ENCODE data around the gene ARSG.
"Not testable (repeated sequence)": the region's sequence is repeated elsewhere in the genome, so short reads cannot be mapped to it uniquely, and the experiment has no call there.

The ARSG gene

GRCh38 chr17:68399638-68400403, 108.5 kb downstream of the ARSG start:
- no peaks in the 10 kb centered on the region for H3K9me3 ChIP-seq (ENCODE audit: control insufficient read depth, insufficient read depth, low read length)
- peaks cover 9% of the 10 kb centered on the region; the same call in 1 of the 2 replicates for H3K4me1 ChIP-seq (ENCODE audit: control insufficient read depth, insufficient read depth, low read length)
- H3K9ac ChIP-seq (ENCODE audit: low read depth, low read length) = no peak overlapping the region
- H3K4me3 ChIP-seq (ENCODE audit: low read depth, low read length) = no peak overlapping the region
- H3K36me3 ChIP-seq (ENCODE audit: control insufficient read depth, insufficient read depth, low read length) = no peaks in the 10 kb centered on the region
- H3K27ac ChIP-seq (ENCODE audit: low read depth, low read length) = no peak overlapping the region
- no peaks in the 10 kb centered on the region for H3K27me3 ChIP-seq (ENCODE audit: control insufficient read depth, insufficient read depth, low read length)

- H3K27ac ChIP-seq (ENCODE audit: low read depth, low read length) = no peak overlapping the region
- no peak overlapping the region for H3K4me3 ChIP-seq (ENCODE audit: low read depth, low read length)
- peaks cover 9% of the 10 kb centered on the region; the same call in 1 of the 2 replicates for H3K4me1 ChIP-seq (ENCODE audit: control insufficient read depth, insufficient read depth, low read length)
- no peaks in the 10 kb centered on the region for H3K27me3 ChIP-seq (ENCODE audit: control insufficient read depth, insufficient read depth, low read length)
- H3K9ac ChIP-seq (ENCODE audit: low read depth, low read length) = no peak overlapping the region
- no peaks in the 10 kb centered on the region for H3K9me3 ChIP-seq (ENCODE audit: control insufficient read depth, insufficient read depth, low read length)
- H3K36me3 ChIP-seq (ENCODE audit: control insufficient read depth, insufficient read depth, low read length) = no peaks in the 10 kb centered on the region
Observed at GRCh38 chr17:68400404-68400735, 109.1 kb downstream of the ARSG start.

- no peak overlapping the region for H3K27ac ChIP-seq (ENCODE audit: low read depth, low read length)
- no peak overlapping the region for H3K4me3 ChIP-seq (ENCODE audit: low read depth, low read length)
- no peaks in the 10 kb centered on the region for H3K9me3 ChIP-seq (ENCODE audit: control insufficient read depth, insufficient read depth, low read length)
- no peaks in the 10 kb centered on the region for H3K36me3 ChIP-seq (ENCODE audit: control insufficient read depth, insufficient read depth, low read length)
- H3K9ac ChIP-seq (ENCODE audit: low read depth, low read length) = no peak overlapping the region
- peaks cover 9% of the 10 kb centered on the region; the same call in 1 of the 2 replicates for H3K4me1 ChIP-seq (ENCODE audit: control insufficient read depth, insufficient read depth, low read length)
- H3K27me3 ChIP-seq (ENCODE audit: control insufficient read depth, insufficient read depth, low read length) = no peaks in the 10 kb centered on the region
Observed at GRCh38 chr17:68401288-68401687, 110.0 kb downstream of the ARSG start.

- Histone ChIP-seq H3K27me3 (ENCODE audit: control insufficient read depth, insufficient read depth, low read length) (no peaks in the 10 kb centered on the region), H3K27ac (ENCODE audit: low read depth, low read length) (no peak overlapping the region), H3K4me3 (ENCODE audit: low read depth, low read length) (no peak overlapping the region), H3K9ac (ENCODE audit: low read depth, low read length) (no peak overlapping the region), H3K9me3 (ENCODE audit: control insufficient read depth, insufficient read depth, low read length) (no peaks in the 10 kb centered on the region), H3K36me3 (ENCODE audit: control insufficient read depth, insufficient read depth, low read length) (no peaks in the 10 kb centered on the region), H3K4me1 (ENCODE audit: control insufficient read depth, insufficient read depth, low read length) (peaks cover 9% of the 10 kb centered on the region; the same call in 1 of the 2 replicates)
Observed at GRCh38 chr17:68403122-68403521, 111.8 kb downstream of the ARSG start.

GRCh38 chr17:68403837-68404236, 112.5 kb downstream of the ARSG start:
- H3K9me3 ChIP-seq (ENCODE audit: control insufficient read depth, insufficient read depth, low read length); H3K36me3 ChIP-seq (ENCODE audit: control insufficient read depth, insufficient read depth, low read length); H3K27me3 ChIP-seq (ENCODE audit: control insufficient read depth, insufficient read depth, low read length); H3K9ac ChIP-seq (ENCODE audit: low read depth, low read length); H3K27ac ChIP-seq (ENCODE audit: low read depth, low read length); H3K4me1 ChIP-seq (ENCODE audit: control insufficient read depth, insufficient read depth, low read length); H3K4me3 ChIP-seq (ENCODE audit: low read depth, low read length): not testable (repeated sequence)

GRCh38 chr17:68407656-68408055, 116.4 kb downstream of the ARSG start:
- H3K9me3 ChIP-seq (ENCODE audit: control insufficient read depth, insufficient read depth, low read length); H3K4me1 ChIP-seq (ENCODE audit: control insufficient read depth, insufficient read depth, low read length); H3K9ac ChIP-seq (ENCODE audit: low read depth, low read length); H3K27ac ChIP-seq (ENCODE audit: low read depth, low read length); H3K4me3 ChIP-seq (ENCODE audit: low read depth, low read length); H3K36me3 ChIP-seq (ENCODE audit: control insufficient read depth, insufficient read depth, low read length); H3K27me3 ChIP-seq (ENCODE audit: control insufficient read depth, insufficient read depth, low read length): not testable (repeated sequence)

GRCh38 chr17:68413597-68414560, 122.6 kb downstream of the ARSG start:
- H3K27ac ChIP-seq (ENCODE audit: low read depth, low read length); H3K27me3 ChIP-seq (ENCODE audit: control insufficient read depth, insufficient read depth, low read length); H3K9me3 ChIP-seq (ENCODE audit: control insufficient read depth, insufficient read depth, low read length); H3K9ac ChIP-seq (ENCODE audit: low read depth, low read length); H3K36me3 ChIP-seq (ENCODE audit: control insufficient read depth, insufficient read depth, low read length); H3K4me1 ChIP-seq (ENCODE audit: control insufficient read depth, insufficient read depth, low read length): not testable (repeated sequence)
- peak overlapping the region; percentile 57 for H3K4me3 ChIP-seq (ENCODE audit: low read depth, low read length)

GRCh38 chr17:68414901-68415300, 123.6 kb downstream of the ARSG start:
- H3K27me3 ChIP-seq (ENCODE audit: control insufficient read depth, insufficient read depth, low read length); H3K4me3 ChIP-seq (ENCODE audit: low read depth, low read length); H3K9ac ChIP-seq (ENCODE audit: low read depth, low read length); H3K27ac ChIP-seq (ENCODE audit: low read depth, low read length); H3K4me1 ChIP-seq (ENCODE audit: control insufficient read depth, insufficient read depth, low read length); H3K36me3 ChIP-seq (ENCODE audit: control insufficient read depth, insufficient read depth, low read length); H3K9me3 ChIP-seq (ENCODE audit: control insufficient read depth, insufficient read depth, low read length): not testable (repeated sequence)

GRCh38 chr17:68417317-68417716, 126.0 kb downstream of the ARSG start:
- H3K4me1 ChIP-seq (ENCODE audit: control insufficient read depth, insufficient read depth, low read length) = peaks cover 6% of the 10 kb centered on the region; the same call in 1 of the 2 replicates

GRCh38 chr17:68418876-68419275, 127.6 kb downstream of the ARSG start:
- H3K9ac ChIP-seq (ENCODE audit: low read depth, low read length) = no peak overlapping the region

More at GRCh38 chr17:68417317-68417716, 126.0 kb downstream of the ARSG start:
- Histone ChIP-seq H3K4me3 (ENCODE audit: low read depth, low read length) (no peak overlapping the region), H3K9ac (ENCODE audit: low read depth, low read length) (no peak overlapping the region), H3K27ac (ENCODE audit: low read depth, low read length) (no peak overlapping the region), H3K36me3 (ENCODE audit: control insufficient read depth, insufficient read depth, low read length) (no peaks in the 10 kb centered on the region), H3K27me3 (ENCODE audit: control insufficient read depth, insufficient read depth, low read length) (no peaks in the 10 kb centered on the region), H3K9me3 (ENCODE audit: control insufficient read depth, insufficient read depth, low read length) (no peaks in the 10 kb centered on the region; the same call in 1 of the 2 replicates)

GRCh38 chr17:68420065-68420464, 128.8 kb downstream of the ARSG start:
- Histone ChIP-seq H3K36me3 (ENCODE audit: control insufficient read depth, insufficient read depth, low read length) (no peaks in the 10 kb centered on the region), H3K9ac (ENCODE audit: low read depth, low read length) (no peak overlapping the region), H3K27me3 (ENCODE audit: control insufficient read depth, insufficient read depth, low read length) (no peaks in the 10 kb centered on the region), H3K4me3 (ENCODE audit: low read depth, low read length) (no peak overlapping the region), H3K27ac (ENCODE audit: low read depth, low read length) (no peak overlapping the region), H3K4me1 (ENCODE audit: control insufficient read depth, insufficient read depth, low read length) (peaks cover 13% of the 10 kb centered on the region), H3K9me3 (ENCODE audit: control insufficient read depth, insufficient read depth, low read length) (no peaks in the 10 kb centered on the region; the same call in 1 of the 2 replicates)

More at GRCh38 chr17:68418876-68419275, 127.6 kb downstream of the ARSG start:
- no peak overlapping the region for H3K4me3 ChIP-seq (ENCODE audit: low read depth, low read length)
- no peaks in the 10 kb centered on the region; the same call in 1 of the 2 replicates for H3K9me3 ChIP-seq (ENCODE audit: control insufficient read depth, insufficient read depth, low read length)
- H3K4me1 ChIP-seq (ENCODE audit: control insufficient read depth, insufficient read depth, low read length) = peaks cover 7% of the 10 kb centered on the region
- H3K27me3 ChIP-seq (ENCODE audit: control insufficient read depth, insufficient read depth, low read length) = no peaks in the 10 kb centered on the region
- H3K36me3 ChIP-seq (ENCODE audit: control insufficient read depth, insufficient read depth, low read length) = no peaks in the 10 kb centered on the region
- H3K27ac ChIP-seq (ENCODE audit: low read depth, low read length) = no peak overlapping the region

Data from HUES48 (cell line).